RWPE1 (cell line): ENCODE data around the gene GLP2R.

Source experiments
- CTCF ChIA-PET: fragments of 350-600 bp; sonication (Branson Sonifier 250); formaldehyde crosslinking; extraction: SDS; loops from one replicate; lab custom pipeline; 2021; lab: Yijun Ruan, JAX
- POLR2A ChIA-PET: fragments of 400-600 bp; formaldehyde crosslinking; extraction: SDS; loops from one replicate; lab custom pipeline; 2020; ENCODE audit warnings: antibody characterized with exemption; ENCODE audit not compliant: low non-redundant PET; lab: Yijun Ruan, JAX
- DNase-seq: peaks from one replicate; pipeline ENCODE4 v3.0.0; 2012; ENCODE audit warnings: low spot score
- H3K27ac ChIP-seq: fragments of 450-650 bp; 2 replicates; pipeline ENCODE4 v1.5.1; 2017
- TF ChIP-seq, protein P1 (sequence below): fragments of 450-650 bp; conservative IDR thresholded peaks from 2 replicates; pipeline ENCODE4 v1.5.1; 2017; ENCODE audit warnings: low read depth, mild to moderate bottlenecking

GLP2R gene

DNA sequence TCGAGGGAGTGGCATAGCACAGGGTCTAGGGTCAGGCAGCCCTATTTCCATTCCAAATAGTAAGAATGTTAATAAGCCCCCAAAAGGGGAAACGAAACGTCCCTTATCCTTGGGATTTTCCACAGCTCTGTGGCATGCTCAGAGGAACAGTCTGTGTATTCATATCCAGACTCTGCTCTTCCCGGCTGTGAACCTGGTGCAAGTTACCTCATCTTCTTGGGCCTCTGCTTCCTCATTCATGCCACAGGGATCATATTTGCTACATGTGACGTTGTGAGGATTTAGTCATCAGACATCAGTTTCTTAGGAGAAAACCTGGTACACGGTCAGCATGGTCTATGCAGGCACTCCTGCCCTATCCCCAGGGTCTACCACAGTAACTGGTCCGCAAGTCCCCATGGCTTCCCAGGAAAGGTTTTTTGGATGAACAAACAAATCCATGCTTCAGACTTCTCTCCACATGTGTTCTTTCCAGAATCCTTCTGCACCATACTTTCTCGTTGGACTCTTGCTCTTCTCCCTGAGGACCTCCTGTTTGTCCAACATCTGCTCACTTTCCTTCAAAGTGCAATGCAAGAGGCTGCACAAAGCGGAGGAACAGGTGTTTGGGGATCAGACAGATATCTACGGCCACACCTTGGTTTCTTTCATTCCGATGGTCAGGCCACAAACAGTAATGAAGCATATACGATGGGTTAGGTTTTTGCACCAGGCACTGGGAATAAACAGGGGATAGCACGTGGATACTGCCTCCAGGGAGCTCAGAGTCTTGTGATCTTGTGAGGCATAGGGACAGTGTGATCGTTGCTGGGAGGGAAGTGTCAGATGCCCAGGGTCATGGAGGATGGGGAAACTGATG, 17.7 kb downstream of the GLP2R start:
- ChIA-PET CTCF (no interaction called here), POLR2A (no interaction called here)
- H3K27ac ChIP-seq, result no peak overlapping the region
- TF ChIP-seq, protein P1, sequence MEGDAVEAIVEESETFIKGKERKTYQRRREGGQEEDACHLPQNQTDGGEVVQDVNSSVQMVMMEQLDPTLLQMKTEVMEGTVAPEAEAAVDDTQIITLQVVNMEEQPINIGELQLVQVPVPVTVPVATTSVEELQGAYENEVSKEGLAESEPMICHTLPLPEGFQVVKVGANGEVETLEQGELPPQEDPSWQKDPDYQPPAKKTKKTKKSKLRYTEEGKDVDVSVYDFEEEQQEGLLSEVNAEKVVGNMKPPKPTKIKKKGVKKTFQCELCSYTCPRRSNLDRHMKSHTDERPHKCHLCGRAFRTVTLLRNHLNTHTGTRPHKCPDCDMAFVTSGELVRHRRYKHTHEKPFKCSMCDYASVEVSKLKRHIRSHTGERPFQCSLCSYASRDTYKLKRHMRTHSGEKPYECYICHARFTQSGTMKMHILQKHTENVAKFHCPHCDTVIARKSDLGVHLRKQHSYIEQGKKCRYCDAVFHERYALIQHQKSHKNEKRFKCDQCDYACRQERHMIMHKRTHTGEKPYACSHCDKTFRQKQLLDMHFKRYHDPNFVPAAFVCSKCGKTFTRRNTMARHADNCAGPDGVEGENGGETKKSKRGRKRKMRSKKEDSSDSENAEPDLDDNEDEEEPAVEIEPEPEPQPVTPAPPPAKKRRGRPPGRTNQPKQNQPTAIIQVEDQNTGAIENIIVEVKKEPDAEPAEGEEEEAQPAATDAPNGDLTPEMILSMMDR, result no peak
- no peak for DNase-seq

DNA sequence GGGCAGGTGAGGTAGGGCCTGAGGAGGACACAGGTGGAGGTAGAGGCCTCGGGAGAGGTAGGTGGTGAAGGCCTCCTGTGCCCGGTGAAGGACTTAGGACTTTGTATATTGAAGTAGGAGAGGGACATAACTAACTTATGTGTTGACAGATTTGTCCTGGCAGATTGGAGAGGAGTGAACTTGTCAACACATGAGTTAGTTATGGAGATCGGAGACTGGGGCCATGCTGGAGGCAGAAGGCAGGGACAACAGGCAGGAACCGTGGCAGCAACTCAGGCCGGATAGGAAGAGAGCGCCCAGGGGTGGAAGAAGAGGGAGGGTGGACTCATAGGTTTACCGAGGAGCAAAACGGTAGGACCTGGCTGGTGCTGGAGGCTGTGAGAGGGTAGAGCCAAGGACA, 18.4 kb downstream of the GLP2R start:
- TF ChIP-seq, protein P1, result no peak
- CTCF ChIA-PET, result no interaction called here
- DNase-seq, result no peak
- POLR2A ChIA-PET, result no interaction called here
- no peak overlapping the region for H3K27ac ChIP-seq

DNA sequence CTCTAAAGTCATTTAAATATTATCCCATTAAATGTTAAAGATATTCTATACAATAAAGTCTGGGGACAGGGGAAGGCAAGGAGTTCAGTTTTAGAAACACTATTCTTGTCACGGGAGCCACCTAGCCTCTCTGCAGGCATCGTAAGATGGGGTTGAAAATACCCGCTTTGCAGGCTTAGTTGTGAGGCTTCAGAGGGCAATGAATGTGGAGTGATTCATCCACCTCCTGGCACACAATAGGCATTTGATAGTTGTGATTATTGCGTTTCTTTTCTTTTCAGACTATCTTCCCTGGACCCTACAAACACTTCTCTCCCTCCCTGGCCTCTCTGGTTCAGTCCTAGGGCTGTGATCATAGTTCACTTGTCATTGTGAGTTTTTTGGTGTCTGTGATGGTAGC, 19.6 kb downstream of the GLP2R start:
- CTCF ChIA-PET, result no interaction called here
- TF ChIP-seq, protein P1, result no peak
- DNase-seq, result no peak
- POLR2A ChIA-PET, result no interaction called here
- H3K27ac ChIP-seq, result no peak overlapping the region

DNA sequence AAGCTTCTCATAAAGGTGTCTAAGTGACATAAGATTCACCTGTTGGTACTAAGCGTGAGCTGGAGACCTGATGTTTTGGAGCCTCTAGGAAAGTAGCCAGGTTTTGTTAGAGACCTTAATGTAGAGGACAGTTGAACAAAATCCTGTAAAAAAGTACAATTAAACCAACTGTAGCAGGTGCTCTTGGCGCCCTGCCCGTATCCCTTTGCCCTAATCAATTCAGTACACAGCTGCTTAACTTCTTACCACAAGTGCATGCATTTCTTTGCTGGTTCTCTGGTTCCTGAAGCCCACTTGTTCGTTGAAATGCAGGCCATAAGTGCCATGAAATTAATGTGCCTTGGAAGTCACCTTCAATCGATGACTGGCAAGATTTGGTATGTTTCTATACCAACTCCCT, 24.4 kb downstream of the GLP2R start:
- DNase-seq, result no peak
- ChIA-PET POLR2A (no interaction called here), CTCF (interaction anchor here (0.7 kb wide), 1 partner anchor 28 kb away, joined by 3 read pairs; no protein-coding TSS in a partner anchor)
- TF ChIP-seq, protein P1, result no peak
- no peak overlapping the region for H3K27ac ChIP-seq

DNA sequence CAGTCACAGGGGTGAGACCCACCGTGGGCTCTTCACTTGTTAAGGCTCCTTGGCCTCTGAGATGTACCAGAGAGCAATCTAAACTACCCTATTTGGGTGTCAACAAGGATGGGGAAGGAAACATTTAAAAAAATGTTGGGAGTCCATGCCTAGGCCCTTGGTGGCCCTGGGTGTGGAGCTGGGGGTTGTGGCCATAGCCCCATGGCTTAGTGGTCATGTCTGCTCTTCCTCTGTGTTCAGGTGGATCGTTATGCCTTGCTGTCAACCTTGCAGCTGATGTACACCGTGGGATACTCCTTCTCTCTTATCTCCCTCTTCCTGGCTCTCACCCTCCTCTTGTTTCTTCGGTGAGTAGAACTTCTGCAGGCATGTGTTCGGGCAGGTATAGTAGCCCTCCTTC, 28.5 kb downstream of the GLP2R start:
- ChIA-PET CTCF (no interaction called here), POLR2A (no interaction called here)
- no peak for DNase-seq
- TF ChIP-seq, protein P1, result no peak
- H3K27ac ChIP-seq, result no peak overlapping the region

DNA sequence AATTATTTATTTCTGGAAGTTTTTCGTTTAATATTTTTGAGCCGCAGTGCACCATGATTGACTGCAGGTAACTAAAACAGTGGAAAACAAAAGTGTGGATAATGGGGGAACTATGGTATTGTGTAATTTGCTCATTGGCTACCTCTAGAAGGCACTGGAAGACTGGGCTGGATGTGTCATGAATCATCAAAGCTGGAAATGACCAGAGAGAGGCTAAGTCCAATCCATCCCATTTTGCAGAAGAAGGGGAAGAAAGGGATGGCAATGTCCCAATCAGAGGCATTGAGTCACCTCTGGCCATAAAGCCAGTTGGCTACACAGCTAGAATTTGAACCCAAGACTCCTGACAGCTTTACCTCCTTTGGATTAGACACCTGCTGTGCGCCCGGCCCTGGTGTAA, 29.3 kb downstream of the GLP2R start:
- CTCF ChIA-PET, result no interaction called here
- TF ChIP-seq, protein P1, result no peak
- POLR2A ChIA-PET, result no interaction called here
- no peak for DNase-seq
- no peak overlapping the region for H3K27ac ChIP-seq
